ENCODE results near the gene PAPSS2. TPM values are rescaled to one million over a fixed set of nuclear protein-coding genes. Genes with fewer than 3 reads are reported as not detected.

Gene PAPSS2
- total and polyA plus RNA-seq, 2 donors from 2014 or later = 23.5 to 84.2 TPM

- DNase-seq (peak in 2 of 5 donors; percentile 10 to 38), FAIRE-seq (no peak)
- H3K36me3 ChIP-seq (ENCODE audit: control insufficient read depth in 2 of 3, insufficient read depth in 3 of 3, low read length in 3 of 3) = no peaks in the 10 kb centered on the region
- H3K4me3 ChIP-seq (ENCODE audit: low read length in 3 of 3) = no peak overlapping the region
- peaks cover 0 to 10% (median 0%) of the 10 kb centered on the region in 3 donors for H3K4me1 ChIP-seq (ENCODE audit: control insufficient read depth in 2 of 3, insufficient read depth in 2 of 3, low read depth in 1 of 3, low read length in 3 of 3)
- no peaks in the 10 kb centered on the region for H3K9me3 ChIP-seq (ENCODE audit: control insufficient read depth in 2 of 3, insufficient read depth in 1 of 3, low read length in 3 of 3)
- TF ChIP-seq CTCF (IDR thresholded peaks at IDR 0.05; ENCODE audit: borderline replicate concordance, extremely low read depth, insufficient read depth) = no peak
- no peak overlapping the region for H3K9ac ChIP-seq (ENCODE audit: low read length in 3 of 3)
- peak overlapping the region in 1 of 2 donors; percentile 56 for H3K27ac ChIP-seq (ENCODE audit: low read depth in 2 of 2, low read length in 2 of 2)
- no peaks in the 10 kb centered on the region for H3K27me3 ChIP-seq (ENCODE audit: control insufficient read depth, insufficient read depth, low read length)
- intact Hi-C loops (cut with DNase I) = no loop called here
Observed at GRCh38 chr10:87691506-87692070, 31.9 kb downstream of the PAPSS2 start.

- Histone ChIP-seq H3K4me3 (ENCODE audit: low read length in 3 of 3) (no peak overlapping the region), H3K4me1 (ENCODE audit: control insufficient read depth in 2 of 3, insufficient read depth in 2 of 3, low read depth in 1 of 3, low read length in 3 of 3) (peaks cover 0 to 10% (median 0%) of the 10 kb centered on the region in 3 donors), H3K9ac (ENCODE audit: low read length in 3 of 3) (no peak overlapping the region), H3K9me3 (ENCODE audit: control insufficient read depth in 2 of 3, insufficient read depth in 1 of 3, low read length in 3 of 3) (no peaks in the 10 kb centered on the region), H3K36me3 (ENCODE audit: control insufficient read depth in 2 of 3, insufficient read depth in 3 of 3, low read length in 3 of 3) (no peaks in the 10 kb centered on the region), H3K27ac (ENCODE audit: low read depth in 2 of 2, low read length in 2 of 2) (no peak overlapping the region), H3K27me3 (ENCODE audit: control insufficient read depth, insufficient read depth, low read length) (no peaks in the 10 kb centered on the region)
- no peak for DNase-seq
- TF ChIP-seq CTCF (IDR thresholded peaks at IDR 0.05; ENCODE audit: borderline replicate concordance, extremely low read depth, insufficient read depth) = no peak
- FAIRE-seq = no peak
- intact Hi-C loops (cut with DNase I) = no loop called here
Observed at GRCh38 chr10:87692956-87693484, 33.3 kb downstream of the PAPSS2 start.

GRCh38 chr10:87694011-87694794 lies 34.5 kb downstream of the PAPSS2 start:
- intact Hi-C loops (cut with DNase I) = no loop called here
- peaks cover 0 to 10% (median 0%) of the 10 kb centered on the region in 3 donors for H3K4me1 ChIP-seq (ENCODE audit: control insufficient read depth in 2 of 3, insufficient read depth in 2 of 3, low read depth in 1 of 3, low read length in 3 of 3)
- DNase-seq (no peak), FAIRE-seq (no peak)
- H3K9me3 ChIP-seq (ENCODE audit: control insufficient read depth in 2 of 3, insufficient read depth in 1 of 3, low read length in 3 of 3) = no peaks in the 10 kb centered on the region
- no peak overlapping the region for H3K27ac ChIP-seq (ENCODE audit: low read depth in 2 of 2, low read length in 2 of 2)
- no peak overlapping the region for H3K9ac ChIP-seq (ENCODE audit: low read length in 3 of 3)
- no peaks in the 10 kb centered on the region for H3K27me3 ChIP-seq (ENCODE audit: control insufficient read depth, insufficient read depth, low read length)
- no peak overlapping the region for H3K4me3 ChIP-seq (ENCODE audit: low read length in 3 of 3)
- TF ChIP-seq CTCF (IDR thresholded peaks at IDR 0.05; ENCODE audit: borderline replicate concordance, extremely low read depth, insufficient read depth) = no peak
- H3K36me3 ChIP-seq (ENCODE audit: control insufficient read depth in 2 of 3, insufficient read depth in 3 of 3, low read length in 3 of 3) = no peaks in the 10 kb centered on the region
